SU-DHL-6 (cell line): ENCODE measurements around the gene TAOK1.

ENCODE experiments used
- H2AFZ ChIP-seq: fragments of 200-600 bp; sonication (generic); 2 replicates; pipeline ENCODE4 v1.6.1; 2014; ENCODE audit warnings: low read depth, mild to moderate bottlenecking, moderate library complexity, mixed read lengths, antibody characterized with exemption, low read length; ENCODE audit not compliant: severe bottlenecking
- H3F3A ChIP-seq: fragments of 200-600 bp; shearing (Covaris generic); 2 replicates; pipeline ENCODE4 v1.6.0; 2016; ENCODE audit warnings: antibody characterized with exemption, mild to moderate bottlenecking; ENCODE audit not compliant: insufficient read depth
- H3K27ac ChIP-seq: fragments of 200-600 bp; sonication (generic); 2 replicates; pipeline ENCODE4 v1.5.1; 2016; ENCODE audit warnings: low read depth, mild to moderate bottlenecking, low read length, moderate library complexity, mixed read lengths
- H3K27me3 ChIP-seq: fragments of 200-600 bp; sonication (generic), shearing (Covaris generic); 2 replicates; pipeline ENCODE4 v1.6.0; 2014; ENCODE audit warnings: mild to moderate bottlenecking, low read length
- H3K36me3 ChIP-seq: fragments of 200-600 bp; sonication (generic); 2 replicates; pipeline ENCODE4 v1.6.1; 2014; ENCODE audit warnings: mild to moderate bottlenecking, low read length, mixed read lengths
- H3K4me2 ChIP-seq: fragments of 300-600, 200-600 bp; shearing (Covaris generic), sonication (generic); 2 replicates; pipeline ENCODE4 v1.6.0; 2014; ENCODE audit warnings: low read length, low read depth, mild to moderate bottlenecking; ENCODE audit not compliant: poor library complexity, severe bottlenecking
- H3K4me3 ChIP-seq: fragments of 200-600 bp; sonication (generic); 2 replicates; pipeline ENCODE4 v1.5.1; 2014; ENCODE audit warnings: antibody characterized with exemption, low read length, mild to moderate bottlenecking, mixed read lengths; ENCODE audit not compliant: insufficient read depth, poor library complexity, severe bottlenecking
- H3K79me2 ChIP-seq: fragments of 200-600 bp; sonication (generic); 2 replicates; pipeline ENCODE4 v1.6.1; 2014; ENCODE audit warnings: mild to moderate bottlenecking, low read length, moderate library complexity; ENCODE audit not compliant: insufficient read depth
- H3K9ac ChIP-seq: fragments of 200-600 bp; sonication (generic); 2 replicates; pipeline ENCODE4 v1.7.0; 2014; ENCODE audit warnings: mild to moderate bottlenecking, low read length
- H3K9me2 ChIP-seq: fragments of 200-600 bp; sonication (generic); replicated peaks from 2 replicates; pipeline ENCODE4 v1.6.1; 2014; ENCODE audit warnings: low read length; ENCODE audit not compliant: insufficient read depth
- H3K9me3 ChIP-seq: fragments of 200-600 bp; sonication (generic); 2 replicates; pipeline ENCODE4 v1.6.1; 2014; ENCODE audit warnings: low read length, mixed read lengths; ENCODE audit not compliant: insufficient read depth
- H4K20me1 ChIP-seq: fragments of 200-600 bp; sonication (generic); 2 replicates; pipeline ENCODE4 v1.6.1; 2014; ENCODE audit warnings: low read depth, mild to moderate bottlenecking, antibody characterized with exemption, low read length, moderate library complexity, mixed read lengths
- CTCF ChIP-seq: fragments of 200-600 bp; sonication (generic); IDR thresholded peaks from one replicate; pipeline ENCODE4 v1.5.1; 2017; ENCODE audit warnings: antibody characterized with exemption, mild to moderate bottlenecking, low read length, moderate library complexity; ENCODE audit not compliant: insufficient read depth, poor library complexity, severe bottlenecking
- EZH2phosphoT487 ChIP-seq: fragments of 200-600 bp; sonication (generic), shearing (Covaris generic); conservative IDR thresholded peaks from 2 replicates; pipeline ENCODE4 v1.6.1; 2018; ENCODE audit warnings: mild to moderate bottlenecking, antibody characterized with exemption, low read length, moderate library complexity, mixed read lengths

TAOK1 gene

DNA sequence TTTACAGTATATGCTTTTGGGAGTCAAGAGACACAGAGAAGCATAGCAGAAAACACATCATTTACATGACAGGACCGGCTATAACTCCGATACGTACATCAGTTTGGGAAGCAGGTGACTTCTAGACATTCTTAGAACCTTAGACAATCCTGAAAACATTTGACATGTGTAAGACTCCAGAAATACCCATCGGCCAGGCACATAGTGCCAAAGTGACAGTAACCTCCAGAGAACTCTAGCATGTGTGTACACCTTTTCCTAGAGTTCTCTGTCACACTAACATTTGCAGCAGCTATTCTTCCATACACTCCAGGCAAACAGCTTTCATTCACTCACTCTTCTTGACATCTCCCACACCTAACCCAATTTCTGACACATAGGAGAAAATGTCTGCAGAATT is 3.4 kb upstream of the TAOK1 start:
- Histone ChIP-seq H3K9me3 (no peaks in the 10 kb centered on the region), H3K27ac (no peak overlapping the region), H3K4me2 (no peak overlapping the region), H3K27me3 (no peaks in the 10 kb centered on the region), H3K9me2 (no peaks in the 10 kb centered on the region), H3K4me3 (no peak overlapping the region), H3K9ac (no peak overlapping the region), H3K79me2 (peaks cover 15% of the 10 kb centered on the region), H3F3A (0 out of 2 replicates have a peak, but pooled peaks cover 3% of the 10 kb centered on the region), H2AFZ (no peak overlapping the region), H4K20me1 (no peaks in the 10 kb centered on the region), H3K36me3 (no peaks in the 10 kb centered on the region)
- TF ChIP-seq EZH2phosphoT487 = no peak
- no peak for TF ChIP-seq CTCF

GRCh38 chr17:29388937-29389336 is 1.2 kb upstream of the TAOK1 start:
- no peaks in the 10 kb centered on the region for H3K9me2 ChIP-seq
- peaks cover 3% of the 10 kb centered on the region; the same call in 1 of the 2 replicates for H3F3A ChIP-seq
- peak overlapping the region; percentile 100 for H3K4me3 ChIP-seq
- peaks cover 36% of the 10 kb centered on the region for H3K79me2 ChIP-seq
- 0 out of 2 replicates have a peak, but pooled peaks cover 5% of the 10 kb centered on the region for H4K20me1 ChIP-seq
- H2AFZ ChIP-seq = no peak overlapping the region
- no peaks in the 10 kb centered on the region for H3K9me3 ChIP-seq
- H3K27me3 ChIP-seq = no peaks in the 10 kb centered on the region
- no peaks in the 10 kb centered on the region for H3K36me3 ChIP-seq
- no peak overlapping the region for H3K27ac ChIP-seq
- TF ChIP-seq EZH2phosphoT487 = no peak
- TF ChIP-seq CTCF = no peak
- H3K9ac ChIP-seq = no peak overlapping the region
- H3K4me2 ChIP-seq = peak overlapping the region; percentile 94

DNA sequence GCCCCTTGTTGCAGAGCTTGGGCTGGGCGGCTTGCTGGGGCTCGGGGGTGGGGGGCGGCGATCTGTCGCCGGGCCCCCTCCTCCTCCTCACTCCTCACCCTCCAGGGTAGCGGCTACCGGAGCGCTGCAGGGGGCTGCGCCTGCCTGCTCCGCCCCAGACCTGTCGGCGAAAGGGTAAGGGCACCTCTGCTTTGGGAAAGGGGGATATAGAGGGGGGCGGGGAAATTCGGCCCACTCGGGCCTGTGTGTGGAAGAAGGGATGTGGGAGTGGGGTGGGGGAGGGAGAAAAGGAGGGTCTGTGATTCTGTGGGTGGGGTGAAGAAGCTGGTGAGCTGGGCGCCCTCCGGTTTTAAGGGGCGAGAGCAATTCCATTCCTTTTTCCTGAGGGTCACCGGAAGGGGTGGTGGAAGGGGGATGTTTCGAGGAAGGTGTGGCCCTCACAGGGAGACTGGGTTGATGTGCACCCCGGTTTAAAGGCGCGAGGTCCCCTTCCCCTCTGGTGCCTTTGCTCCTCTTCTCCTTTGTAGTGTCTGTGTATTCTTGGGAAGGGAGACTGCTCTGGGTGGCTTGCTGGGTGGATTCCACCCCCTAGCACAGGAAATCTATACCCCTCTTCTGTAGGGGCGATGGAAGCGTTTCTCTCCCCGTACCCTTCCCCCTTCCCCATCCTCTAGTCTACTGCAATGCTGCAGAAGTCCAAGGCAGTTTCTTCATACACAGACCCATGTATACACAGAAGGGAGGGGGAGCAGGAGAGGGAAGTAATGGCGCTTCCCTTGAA is 878 bp downstream of the TAOK1 start:
- peaks cover 5% of the 10 kb centered on the region; the same call in 1 of the 2 replicates for H4K20me1 ChIP-seq

More for the DNA sequence above, 878 bp downstream of the TAOK1 start:
- no peaks in the 10 kb centered on the region for H3K27me3 ChIP-seq
- no peaks in the 10 kb centered on the region for H3K9me3 ChIP-seq
- no peaks in the 10 kb centered on the region for H3K36me3 ChIP-seq
- peak overlapping the region; percentile 48 for H3K27ac ChIP-seq
- peaks cover 3% of the 10 kb centered on the region; the same call in 1 of the 2 replicates for H3F3A ChIP-seq
- H2AFZ ChIP-seq = no peak overlapping the region
- H3K79me2 ChIP-seq = peaks cover 57% of the 10 kb centered on the region
- TF ChIP-seq EZH2phosphoT487 (no peak), CTCF (no peak)
- H3K4me2 ChIP-seq = peak overlapping the region; percentile 97
- no peaks in the 10 kb centered on the region for H3K9me2 ChIP-seq
- H3K9ac ChIP-seq = peak overlapping the region; percentile 97
- peak overlapping the region; percentile 100 for H3K4me3 ChIP-seq
